ENCODE measurements around the gene SKP2.

- TF ChIP-seq CTCF (IDR thresholded peaks at IDR 0.05 in 4 of 5, conservative IDR thresholded peaks at IDR 0.05 in 1 of 5), result no peak
- no peak for TF ChIP-seq POLR2A (IDR thresholded peaks at IDR 0.05)
These were observed 78.4 kb downstream of the SKP2 start for GRCh38 chr5:36230151-36230790.

All from gastrocnemius medialis (tissue), 4 donors.